ENCODE results near the gene EPS15. TPM values are rescaled to one million over a fixed set of nuclear protein-coding genes. Genes with fewer than 3 reads are reported as not detected.

Gene EPS15
- total RNA-seq, 1 experiment from 2014 or later, result 37.1 TPM

DNA sequence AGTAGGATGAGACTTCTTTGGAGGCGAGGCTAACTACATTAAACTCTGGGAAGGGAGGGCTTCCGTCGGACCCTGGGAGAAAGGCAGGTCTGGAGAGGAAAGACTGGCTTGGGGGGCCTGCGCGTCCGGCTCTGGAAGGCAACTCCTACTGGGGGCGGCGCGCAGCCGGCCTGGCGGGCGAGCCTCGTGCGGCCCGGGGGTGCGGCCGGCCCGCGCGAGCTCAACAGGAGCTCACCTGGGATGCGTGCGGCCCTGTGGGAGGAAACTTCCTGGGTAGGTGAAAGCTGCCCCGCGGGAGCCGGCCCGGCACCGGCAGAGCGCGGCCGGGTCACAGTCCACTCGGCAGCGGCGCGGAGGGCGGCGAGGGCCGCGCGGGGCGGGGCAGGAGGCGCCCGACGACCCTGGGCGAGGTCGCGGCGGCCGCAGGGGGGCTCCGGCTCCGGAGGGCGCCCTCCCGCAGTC is 449 bp downstream of the EPS15 start:
- TF ChIP-seq CREM (CRISPR knock-in tag; IDR thresholded peaks at IDR 0.05), result 0 out of 2 replicates have a peak, but pooled peaks have one; percentile 34
- TF ChIP-seq ZNF423 (CRISPR knock-in tag; IDR thresholded peaks at IDR 0.05), result no peak; the same call in 1 of the 2 replicates
- 0 out of 2 replicates have a peak, but pooled peaks have one; percentile 27 for TF ChIP-seq ZNF416 (CRISPR knock-in tag; IDR thresholded peaks at IDR 0.05)
- TF ChIP-seq ETV6 (CRISPR knock-in tag; IDR thresholded peaks at IDR 0.05), result 0 out of 2 replicates have a peak, but pooled peaks have one; percentile 8
- TF ChIP-seq KAT7 (CRISPR knock-in tag; IDR thresholded peaks at IDR 0.05; ENCODE audit: borderline replicate concordance), result 0 out of 2 replicates have a peak, but pooled peaks have one; percentile 42
- H3K9me3 Mint-ChIP-seq, result no peaks in the 10 kb centered on the region
- ChIA-PET POLR2A (interaction anchor here (0.9 kb wide), 1 partner anchor 167 kb away, joined by 3 read pairs; no protein-coding TSS in a partner anchor), CTCF (interaction anchor here (1.0 to 1.4 kb wide), 3 partner anchors 99 to 250 kb away, joined by 3 to 5 read pairs (median 4); no protein-coding TSS in a partner anchor)
- DNase-seq (ENCODE audit: low spot score) (peak; percentile 45), ATAC-seq (peak; percentile 31)
- H3K27me3 Mint-ChIP-seq (ENCODE audit: low read depth), result no peaks in the 10 kb centered on the region
- H3K36me3 Mint-ChIP-seq, result no peaks in the 10 kb centered on the region
- peak overlapping the region; percentile 89 for H3K4me3 Mint-ChIP-seq
- H3K27ac Mint-ChIP-seq, result peak overlapping the region; percentile 89
- H3K4me1 Mint-ChIP-seq, result peaks cover 23% of the 10 kb centered on the region

DNA sequence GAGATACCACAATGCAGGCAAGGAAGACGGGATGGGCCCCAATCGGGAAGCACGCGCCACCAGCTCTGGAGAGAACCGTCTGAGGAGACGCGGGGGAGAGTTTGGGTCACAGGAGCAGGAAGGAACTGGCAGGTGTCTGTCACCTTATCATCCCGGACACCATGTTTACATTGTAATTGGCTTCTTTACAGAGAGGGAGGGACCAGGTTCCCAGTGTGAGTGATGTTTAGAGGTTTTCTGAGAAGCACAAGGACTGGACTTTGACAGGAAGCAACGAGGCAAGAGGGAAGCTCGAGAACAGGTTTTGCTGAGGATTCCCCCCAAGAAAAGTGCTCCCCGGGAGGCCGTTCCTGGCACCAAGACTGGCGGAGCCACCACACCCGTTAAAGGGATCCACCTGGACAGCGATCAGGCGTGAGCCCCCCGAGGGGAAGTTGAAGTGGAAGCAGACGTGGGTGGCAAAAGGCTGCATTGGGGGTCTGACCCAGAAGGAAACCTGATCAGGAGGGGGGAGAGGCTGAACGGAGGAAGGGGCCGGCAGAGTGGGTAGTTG is 957 bp downstream of the EPS15 start:
- DNase-seq (ENCODE audit: low spot score), result peak; percentile 32
- Mint-ChIP-seq H3K27ac (peak overlapping the region; percentile 89), H3K4me3 (peak overlapping the region; percentile 89), H3K4me1 (peaks cover 23% of the 10 kb centered on the region), H3K9me3 (no peaks in the 10 kb centered on the region), H3K27me3 (ENCODE audit: low read depth) (no peaks in the 10 kb centered on the region), H3K36me3 (no peaks in the 10 kb centered on the region)
- ATAC-seq, result peak; percentile 28
- CTCF ChIA-PET, result interaction anchor here (0.6 to 1.3 kb wide), 2 partner anchors 251 to 820 kb away, joined by 3 to 4 read pairs; no protein-coding TSS in a partner anchor
- POLR2A ChIA-PET, result interaction anchor here (0.9 kb wide), 1 partner anchor 166 kb away, joined by 3 read pairs; no protein-coding TSS in a partner anchor
- no peak for TF ChIP-seq TEAD1 (CRISPR knock-in tag; IDR thresholded peaks at IDR 0.05)
- TF ChIP-seq FOXK1 (CRISPR knock-in tag; IDR thresholded peaks at IDR 0.05), result peak; percentile 64; the same call in 1 of the 2 replicates
- TF ChIP-seq GTF2I (CRISPR knock-in tag; conservative IDR thresholded peaks at IDR 0.05), result no peak

DNA sequence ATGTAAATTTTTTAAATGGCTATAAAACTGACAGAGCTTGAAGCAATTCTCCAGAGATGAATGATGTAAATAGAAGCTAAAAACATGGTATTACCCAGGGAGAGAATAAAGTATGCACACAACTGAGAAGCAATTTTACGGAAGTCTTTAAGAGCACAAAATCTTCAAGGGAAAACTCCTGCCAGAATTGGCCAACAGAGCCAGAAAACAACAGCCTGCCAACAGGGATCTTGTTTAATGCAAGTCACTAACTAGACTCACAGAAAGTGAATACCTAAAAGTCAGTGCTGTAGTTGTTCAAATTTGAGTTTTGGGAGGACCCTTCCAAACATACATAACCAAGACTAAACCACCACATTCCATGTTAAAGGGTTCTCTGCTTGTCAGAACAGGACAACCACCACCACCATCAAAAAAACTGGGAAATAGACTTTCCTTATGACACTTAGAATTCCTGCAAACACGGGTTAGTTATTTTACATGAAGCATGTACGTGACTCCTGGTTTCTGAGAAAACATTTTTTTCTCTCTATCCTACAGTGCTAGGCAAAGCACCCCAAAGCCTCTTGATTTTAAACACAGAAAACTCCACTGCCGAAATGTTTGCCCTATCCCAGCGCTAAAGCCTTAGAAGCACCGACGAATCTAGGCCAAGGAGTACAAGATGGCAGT is 1.6 kb downstream of the EPS15 start:
- no peaks in the 10 kb centered on the region for H3K9me3 Mint-ChIP-seq
- H3K4me1 Mint-ChIP-seq, result peaks cover 26% of the 10 kb centered on the region
- no peaks in the 10 kb centered on the region for H3K27me3 Mint-ChIP-seq (ENCODE audit: low read depth)
- no peaks in the 10 kb centered on the region for H3K36me3 Mint-ChIP-seq
- H3K27ac Mint-ChIP-seq, result peak overlapping the region; percentile 89
- no peak for TF ChIP-seq ZNF416 (CRISPR knock-in tag; IDR thresholded peaks at IDR 0.05)
- no peak for TF ChIP-seq CREM (CRISPR knock-in tag; IDR thresholded peaks at IDR 0.05)
- TF ChIP-seq, protein P1, sequence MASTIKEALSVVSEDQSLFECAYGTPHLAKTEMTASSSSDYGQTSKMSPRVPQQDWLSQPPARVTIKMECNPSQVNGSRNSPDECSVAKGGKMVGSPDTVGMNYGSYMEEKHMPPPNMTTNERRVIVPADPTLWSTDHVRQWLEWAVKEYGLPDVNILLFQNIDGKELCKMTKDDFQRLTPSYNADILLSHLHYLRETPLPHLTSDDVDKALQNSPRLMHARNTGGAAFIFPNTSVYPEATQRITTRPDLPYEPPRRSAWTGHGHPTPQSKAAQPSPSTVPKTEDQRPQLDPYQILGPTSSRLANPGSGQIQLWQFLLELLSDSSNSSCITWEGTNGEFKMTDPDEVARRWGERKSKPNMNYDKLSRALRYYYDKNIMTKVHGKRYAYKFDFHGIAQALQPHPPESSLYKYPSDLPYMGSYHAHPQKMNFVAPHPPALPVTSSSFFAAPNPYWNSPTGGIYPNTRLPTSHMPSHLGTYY (CRISPR knock-in tag; IDR thresholded peaks at IDR 0.05), result no peak
- no peak for TF ChIP-seq RELA (CRISPR knock-in tag; IDR thresholded peaks at IDR 0.05; ENCODE audit: borderline replicate concordance)
- TF ChIP-seq, protein P2, sequence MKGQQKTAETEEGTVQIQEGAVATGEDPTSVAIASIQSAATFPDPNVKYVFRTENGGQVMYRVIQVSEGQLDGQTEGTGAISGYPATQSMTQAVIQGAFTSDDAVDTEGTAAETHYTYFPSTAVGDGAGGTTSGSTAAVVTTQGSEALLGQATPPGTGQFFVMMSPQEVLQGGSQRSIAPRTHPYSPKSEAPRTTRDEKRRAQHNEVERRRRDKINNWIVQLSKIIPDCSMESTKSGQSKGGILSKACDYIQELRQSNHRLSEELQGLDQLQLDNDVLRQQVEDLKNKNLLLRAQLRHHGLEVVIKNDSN (CRISPR knock-in tag; IDR thresholded peaks at IDR 0.05), result no peak
- no peak for TF ChIP-seq RORB (CRISPR knock-in tag; IDR thresholded peaks at IDR 0.05)
- no peak for TF ChIP-seq CREB1 (CRISPR knock-in tag; IDR thresholded peaks at IDR 0.05)
- TF ChIP-seq OVOL2 (CRISPR knock-in tag; IDR thresholded peaks at IDR 0.05; ENCODE audit: borderline replicate concordance), result no peak
- no peak for TF ChIP-seq CBFB (CRISPR knock-in tag; IDR thresholded peaks at IDR 0.05; ENCODE audit: low read depth)
- no peak for TF ChIP-seq SMAD4 (CRISPR knock-in tag; IDR thresholded peaks at IDR 0.05)
- TF ChIP-seq, protein P3, sequence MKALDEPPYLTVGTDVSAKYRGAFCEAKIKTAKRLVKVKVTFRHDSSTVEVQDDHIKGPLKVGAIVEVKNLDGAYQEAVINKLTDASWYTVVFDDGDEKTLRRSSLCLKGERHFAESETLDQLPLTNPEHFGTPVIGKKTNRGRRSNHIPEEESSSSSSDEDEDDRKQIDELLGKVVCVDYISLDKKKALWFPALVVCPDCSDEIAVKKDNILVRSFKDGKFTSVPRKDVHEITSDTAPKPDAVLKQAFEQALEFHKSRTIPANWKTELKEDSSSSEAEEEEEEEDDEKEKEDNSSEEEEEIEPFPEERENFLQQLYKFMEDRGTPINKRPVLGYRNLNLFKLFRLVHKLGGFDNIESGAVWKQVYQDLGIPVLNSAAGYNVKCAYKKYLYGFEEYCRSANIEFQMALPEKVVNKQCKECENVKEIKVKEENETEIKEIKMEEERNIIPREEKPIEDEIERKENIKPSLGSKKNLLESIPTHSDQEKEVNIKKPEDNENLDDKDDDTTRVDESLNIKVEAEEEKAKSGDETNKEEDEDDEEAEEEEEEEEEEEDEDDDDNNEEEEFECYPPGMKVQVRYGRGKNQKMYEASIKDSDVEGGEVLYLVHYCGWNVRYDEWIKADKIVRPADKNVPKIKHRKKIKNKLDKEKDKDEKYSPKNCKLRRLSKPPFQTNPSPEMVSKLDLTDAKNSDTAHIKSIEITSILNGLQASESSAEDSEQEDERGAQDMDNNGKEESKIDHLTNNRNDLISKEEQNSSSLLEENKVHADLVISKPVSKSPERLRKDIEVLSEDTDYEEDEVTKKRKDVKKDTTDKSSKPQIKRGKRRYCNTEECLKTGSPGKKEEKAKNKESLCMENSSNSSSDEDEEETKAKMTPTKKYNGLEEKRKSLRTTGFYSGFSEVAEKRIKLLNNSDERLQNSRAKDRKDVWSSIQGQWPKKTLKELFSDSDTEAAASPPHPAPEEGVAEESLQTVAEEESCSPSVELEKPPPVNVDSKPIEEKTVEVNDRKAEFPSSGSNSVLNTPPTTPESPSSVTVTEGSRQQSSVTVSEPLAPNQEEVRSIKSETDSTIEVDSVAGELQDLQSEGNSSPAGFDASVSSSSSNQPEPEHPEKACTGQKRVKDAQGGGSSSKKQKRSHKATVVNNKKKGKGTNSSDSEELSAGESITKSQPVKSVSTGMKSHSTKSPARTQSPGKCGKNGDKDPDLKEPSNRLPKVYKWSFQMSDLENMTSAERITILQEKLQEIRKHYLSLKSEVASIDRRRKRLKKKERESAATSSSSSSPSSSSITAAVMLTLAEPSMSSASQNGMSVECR (CRISPR knock-in tag; IDR thresholded peaks at IDR 0.05; ENCODE audit: borderline replicate concordance), result no peak
- no peak for TF ChIP-seq ELF4 (CRISPR knock-in tag; IDR thresholded peaks at IDR 0.05; ENCODE audit: low read depth)
- TF ChIP-seq, protein P4, sequence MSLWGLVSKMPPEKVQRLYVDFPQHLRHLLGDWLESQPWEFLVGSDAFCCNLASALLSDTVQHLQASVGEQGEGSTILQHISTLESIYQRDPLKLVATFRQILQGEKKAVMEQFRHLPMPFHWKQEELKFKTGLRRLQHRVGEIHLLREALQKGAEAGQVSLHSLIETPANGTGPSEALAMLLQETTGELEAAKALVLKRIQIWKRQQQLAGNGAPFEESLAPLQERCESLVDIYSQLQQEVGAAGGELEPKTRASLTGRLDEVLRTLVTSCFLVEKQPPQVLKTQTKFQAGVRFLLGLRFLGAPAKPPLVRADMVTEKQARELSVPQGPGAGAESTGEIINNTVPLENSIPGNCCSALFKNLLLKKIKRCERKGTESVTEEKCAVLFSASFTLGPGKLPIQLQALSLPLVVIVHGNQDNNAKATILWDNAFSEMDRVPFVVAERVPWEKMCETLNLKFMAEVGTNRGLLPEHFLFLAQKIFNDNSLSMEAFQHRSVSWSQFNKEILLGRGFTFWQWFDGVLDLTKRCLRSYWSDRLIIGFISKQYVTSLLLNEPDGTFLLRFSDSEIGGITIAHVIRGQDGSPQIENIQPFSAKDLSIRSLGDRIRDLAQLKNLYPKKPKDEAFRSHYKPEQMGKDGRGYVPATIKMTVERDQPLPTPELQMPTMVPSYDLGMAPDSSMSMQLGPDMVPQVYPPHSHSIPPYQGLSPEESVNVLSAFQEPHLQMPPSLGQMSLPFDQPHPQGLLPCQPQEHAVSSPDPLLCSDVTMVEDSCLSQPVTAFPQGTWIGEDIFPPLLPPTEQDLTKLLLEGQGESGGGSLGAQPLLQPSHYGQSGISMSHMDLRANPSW (CRISPR knock-in tag; conservative IDR thresholded peaks at IDR 0.05; ENCODE audit: low read depth), result no peak
- ATAC-seq, result no peak
- no peak for DNase-seq (ENCODE audit: low spot score)
- H3K4me3 Mint-ChIP-seq, result peak overlapping the region; percentile 89
- ChIA-PET POLR2A (no interaction called here), CTCF (interaction anchor here (0.6 kb wide), 1 partner anchor 821 kb away, joined by 3 read pairs; no protein-coding TSS in a partner anchor)
